D721Med (cell line): ENCODE results near the gene TUBA3E.
"Not testable (repeated sequence)": the region's sequence is repeated elsewhere in the genome, so short reads cannot be mapped to it uniquely, and the experiment has no call there.

Experiments
- DNase-seq: peaks from one replicate; pipeline ENCODE4 v3.0.0; 2011; ENCODE audit warnings: low spot score; ENCODE audit not compliant: insufficient read length
- FAIRE-seq: peaks from 2 replicates; lab custom pipeline; 2011; peaks lifted over from hg19 to GRCh38; lab: Jason Lieb, UNC
- CTCF ChIP-seq: IDR thresholded peaks from 2 replicates; pipeline ENCODE4 v1.5.1; 2012; ENCODE audit warnings: mild to moderate bottlenecking, control low read depth; ENCODE audit not compliant: insufficient read depth; ENCODE audit errors: missing control alignments

Gene TUBA3E

GRCh38 chr2:130152816-130153595, 45.2 kb downstream of the TUBA3E start:
- DNase-seq (no peak), FAIRE-seq (no peak)
- no peak for TF ChIP-seq CTCF

GRCh38 chr2:130152136-130152815, 46.0 kb downstream of the TUBA3E start:
- not testable (repeated sequence) for DNase-seq, FAIRE-seq

GRCh38 chr2:130151145-130151512, 47.1 kb downstream of the TUBA3E start:
- FAIRE-seq, DNase-seq: not testable (repeated sequence)

- FAIRE-seq = no peak
- no peak for DNase-seq
- no peak for TF ChIP-seq CTCF
Observed at GRCh38 chr2:130150181-130151144, 47.8 kb downstream of the TUBA3E start.

GRCh38 chr2:130148515-130148914, 49.7 kb downstream of the TUBA3E start:
- DNase-seq, FAIRE-seq: not testable (repeated sequence)

- not testable (repeated sequence) for FAIRE-seq, DNase-seq
Observed at GRCh38 chr2:130145006-130145414, 53.2 kb downstream of the TUBA3E start, which contains the start of gene CCDC74B. CCDC74B (minus strand) TSS chr2:130145112; CDS start chr2:130144996, 116 bp downstream.

GRCh38 chr2:130143266-130144039, 54.8 kb downstream of the TUBA3E start:
- DNase-seq, FAIRE-seq: not testable (repeated sequence)

GRCh38 chr2:130142396-130143265, 55.6 kb downstream of the TUBA3E start:
- not testable (repeated sequence) for DNase-seq, FAIRE-seq
